ENCODE results near the gene FRY. TPM values are rescaled to one million over a fixed set of nuclear protein-coding genes. Genes with fewer than 3 reads are reported as not detected.

FRY gene
- total and polyA plus RNA-seq, 4 donors = 6.2 to 31.2 (median 12.7) TPM

DNA sequence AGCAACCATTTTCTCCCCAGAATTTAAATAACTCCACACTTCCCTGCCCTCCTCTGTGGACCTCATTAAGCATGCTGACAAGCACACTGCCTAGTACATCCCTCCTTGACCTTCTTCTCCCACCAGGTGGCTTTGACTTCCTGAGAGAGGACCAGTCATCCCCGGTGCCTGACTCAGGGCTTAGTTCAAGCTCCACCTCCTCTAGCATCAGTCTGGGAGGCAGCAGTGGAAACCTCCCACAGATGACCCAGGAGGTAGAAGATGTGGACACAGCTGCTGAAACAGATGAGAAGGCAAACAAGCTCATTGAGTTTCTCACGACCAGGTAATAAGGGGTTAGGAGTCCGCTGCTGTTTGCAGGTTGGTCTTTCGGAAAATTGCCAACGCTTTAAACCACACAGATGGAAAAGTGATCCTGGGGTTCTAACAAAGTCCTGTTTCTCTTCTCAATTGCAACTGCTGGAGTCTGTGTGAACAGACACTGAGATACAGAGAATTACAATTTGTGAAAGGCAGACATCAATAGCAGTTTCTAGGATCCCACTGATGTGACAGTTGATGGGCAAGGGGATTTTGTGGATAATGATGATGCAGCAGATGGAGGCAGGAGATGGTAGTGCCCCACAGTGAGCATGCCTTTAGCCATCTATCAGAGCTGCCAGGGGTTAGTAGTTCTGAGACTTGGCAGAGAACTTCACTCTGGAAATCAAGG is 196.9 kb downstream of the FRY start:
- 89% methylated on average over 5 of the region's 5 CpGs for WGBS
- no peak overlapping the region for H3K4me3 ChIP-seq (ENCODE audit: low read depth in 1 of 3, low read length in 3 of 3)
- no peaks in the 10 kb centered on the region for H3K27me3 ChIP-seq (ENCODE audit: control insufficient read depth in 4 of 4, insufficient read depth in 4 of 4, low read length in 3 of 4)
- peaks cover 0 to 47% (median 18%) of the 10 kb centered on the region in 4 donors for H3K36me3 ChIP-seq (ENCODE audit: control insufficient read depth in 4 of 4, insufficient read depth in 3 of 4, low read depth in 1 of 4, low read length in 3 of 4)
- no peaks in the 10 kb centered on the region for H3K9me3 ChIP-seq (ENCODE audit: control insufficient read depth in 4 of 4, low read length in 3 of 4)
- H3K4me1 ChIP-seq (ENCODE audit: control insufficient read depth in 4 of 4, insufficient read depth in 4 of 4, low read length in 3 of 4) = no peaks in the 10 kb centered on the region
- no peak for DNase-seq (ENCODE audit: low spot score)
- no peak overlapping the region for H3K9ac ChIP-seq (ENCODE audit: low read depth in 1 of 2, low read length in 2 of 2)
- H3K27ac ChIP-seq (ENCODE audit: low read depth in 1 of 2, low read length in 2 of 2) = no peak overlapping the region
- no peak for TF ChIP-seq SP1 (IDR thresholded peaks at IDR 0.05)
- no peak for TF ChIP-seq RAD21 (IDR thresholded peaks at IDR 0.05)
- no peak for TF ChIP-seq HNF4A (conservative IDR thresholded peaks at IDR 0.05)
- no peak for TF ChIP-seq NR2F2 (IDR thresholded peaks at IDR 0.05)
- TF ChIP-seq YY1 (IDR thresholded peaks at IDR 0.05) = no peak

DNA sequence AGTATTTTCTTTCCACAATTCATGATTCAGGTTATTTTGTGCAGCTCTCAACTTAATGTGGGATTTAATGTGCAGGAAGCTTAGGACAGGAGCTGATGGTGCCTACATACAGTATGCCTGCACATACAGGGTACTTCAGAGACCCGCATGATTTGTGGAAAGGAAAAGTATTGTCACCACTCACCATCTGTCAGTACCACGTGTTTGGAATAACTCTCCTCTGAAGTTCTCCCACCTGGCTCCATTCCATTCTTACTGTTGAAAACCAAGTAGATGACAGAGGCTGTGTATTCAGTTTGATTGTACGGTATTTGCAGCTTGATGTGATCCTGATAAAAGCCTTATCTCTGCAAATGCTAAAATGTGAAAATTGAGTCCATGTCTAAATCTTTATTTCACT is 197.9 kb downstream of the FRY start:
- 86% methylated on average over 3 of the region's 3 CpGs for WGBS

More for the DNA sequence above, 197.9 kb downstream of the FRY start:
- no peak overlapping the region for H3K9ac ChIP-seq (ENCODE audit: low read depth in 1 of 2, low read length in 2 of 2)
- no peaks in the 10 kb centered on the region for H3K9me3 ChIP-seq (ENCODE audit: control insufficient read depth in 4 of 4, low read length in 3 of 4)
- TF ChIP-seq SP1 (IDR thresholded peaks at IDR 0.05) (no peak), JUND (IDR thresholded peaks at IDR 0.05) (no peak), TAF1 (conservative IDR thresholded peaks at IDR 0.05) (no peak), RAD21 (IDR thresholded peaks at IDR 0.05) (no peak), RXRA (IDR thresholded peaks at IDR 0.05) (no peak), HNF4A (conservative IDR thresholded peaks at IDR 0.05) (no peak), EGR1 (IDR thresholded peaks at IDR 0.05; ENCODE audit: low read depth in 2 of 2) (no peak), MAX (IDR thresholded peaks at IDR 0.05) (no peak), CTCF (IDR thresholded peaks at IDR 0.05; ENCODE audit: low read depth, low read length, missing input control) (no peak), GABPA (IDR thresholded peaks at IDR 0.05 in 1 of 2, conservative IDR thresholded peaks at IDR 0.05 in 1 of 2) (no peak), FOXA2 (IDR thresholded peaks at IDR 0.05) (no peak), YY1 (IDR thresholded peaks at IDR 0.05) (no peak), ATF3 (IDR thresholded peaks at IDR 0.05) (no peak), NR2F2 (IDR thresholded peaks at IDR 0.05) (no peak)
- TF ChIP-seq, protein P1, sequence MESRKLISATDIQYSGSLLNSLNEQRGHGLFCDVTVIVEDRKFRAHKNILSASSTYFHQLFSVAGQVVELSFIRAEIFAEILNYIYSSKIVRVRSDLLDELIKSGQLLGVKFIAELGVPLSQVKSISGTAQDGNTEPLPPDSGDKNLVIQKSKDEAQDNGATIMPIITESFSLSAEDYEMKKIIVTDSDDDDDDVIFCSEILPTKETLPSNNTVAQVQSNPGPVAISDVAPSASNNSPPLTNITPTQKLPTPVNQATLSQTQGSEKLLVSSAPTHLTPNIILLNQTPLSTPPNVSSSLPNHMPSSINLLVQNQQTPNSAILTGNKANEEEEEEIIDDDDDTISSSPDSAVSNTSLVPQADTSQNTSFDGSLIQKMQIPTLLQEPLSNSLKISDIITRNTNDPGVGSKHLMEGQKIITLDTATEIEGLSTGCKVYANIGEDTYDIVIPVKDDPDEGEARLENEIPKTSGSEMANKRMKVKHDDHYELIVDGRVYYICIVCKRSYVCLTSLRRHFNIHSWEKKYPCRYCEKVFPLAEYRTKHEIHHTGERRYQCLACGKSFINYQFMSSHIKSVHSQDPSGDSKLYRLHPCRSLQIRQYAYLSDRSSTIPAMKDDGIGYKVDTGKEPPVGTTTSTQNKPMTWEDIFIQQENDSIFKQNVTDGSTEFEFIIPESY (IDR thresholded peaks at IDR 0.05) = no peak
- DNase-seq (ENCODE audit: low spot score) = no peak
- H3K4me3 ChIP-seq (ENCODE audit: low read depth in 1 of 3, low read length in 3 of 3) = no peak overlapping the region
- peaks cover 0 to 46% (median 19%) of the 10 kb centered on the region in 4 donors for H3K36me3 ChIP-seq (ENCODE audit: control insufficient read depth in 4 of 4, insufficient read depth in 3 of 4, low read depth in 1 of 4, low read length in 3 of 4)
- H3K27me3 ChIP-seq (ENCODE audit: control insufficient read depth in 4 of 4, insufficient read depth in 4 of 4, low read length in 3 of 4) = no peaks in the 10 kb centered on the region
- no peaks in the 10 kb centered on the region for H3K4me1 ChIP-seq (ENCODE audit: control insufficient read depth in 4 of 4, insufficient read depth in 4 of 4, low read length in 3 of 4)
- H3K27ac ChIP-seq (ENCODE audit: low read depth in 1 of 2, low read length in 2 of 2) = no peak overlapping the region
